Upper lobe of right lung (tissue), 1 donor: ENCODE measurements around the gene HS6ST3. TPM values are rescaled to one million over a fixed set of nuclear protein-coding genes. Genes with fewer than 3 reads are reported as not detected.

ENCODE experiments used
- ATAC-seq: fragments of 200-7000 bp; cut with Tn5 transposase; one replicate; pipeline ENCODE4 v1.9.1; 2020; ENCODE audit warnings: mild to moderate bottlenecking, moderate library complexity
- DNase-seq: peaks from one replicate; pipeline ENCODE4 v3.0.0-alpha.2; 2020
- H3K27ac ChIP-seq: fragments of 200-600 bp; one replicate; pipeline ENCODE4 v1.8.0; 2022
- H3K27me3 ChIP-seq: fragments of 200-600 bp; one replicate; pipeline ENCODE4 v1.8.0; 2022; ENCODE audit warnings: mild to moderate bottlenecking
- H3K36me3 ChIP-seq: fragments of 200-600 bp; one replicate; pipeline ENCODE4 v1.8.0; 2022
- H3K4me1 ChIP-seq: fragments of 200-600 bp; one replicate; pipeline ENCODE4 v1.8.0; 2022
- H3K4me3 ChIP-seq: fragments of 200-600 bp; one replicate; pipeline ENCODE4 v1.8.0; 2022; ENCODE audit warnings: mild to moderate bottlenecking
- H3K9me3 ChIP-seq: fragments of 200-600 bp; one replicate; pipeline ENCODE4 v1.8.0; 2022
- CTCF ChIP-seq: fragments of 200-600 bp; IDR thresholded peaks from one replicate; pipeline ENCODE4 v1.8.0; 2022; ENCODE audit warnings: antibody characterized with exemption
- intact Hi-C: fragments of 100-400 bp; cut with DNase I; formaldehyde crosslinking; loops from one replicate; pipeline ENCODE4 v1.11.0; 2022
- total RNA-seq: library from RNA; stranded (reverse); fragmentation: NEBNext Ultra II Directional; extraction: Animal tissue kit (Norgen Biotek cat#: 25700); gene quantifications from one replicate; pipeline ENCODE4 v1.2.1, GENCODE V29; 2021
- donor health status: DM: no; HTN: yes; CAD: no; lungs with severe emphysema.

The HS6ST3 gene
- total RNA-seq, 1 donor from 2014 or later = not detected

DNA sequence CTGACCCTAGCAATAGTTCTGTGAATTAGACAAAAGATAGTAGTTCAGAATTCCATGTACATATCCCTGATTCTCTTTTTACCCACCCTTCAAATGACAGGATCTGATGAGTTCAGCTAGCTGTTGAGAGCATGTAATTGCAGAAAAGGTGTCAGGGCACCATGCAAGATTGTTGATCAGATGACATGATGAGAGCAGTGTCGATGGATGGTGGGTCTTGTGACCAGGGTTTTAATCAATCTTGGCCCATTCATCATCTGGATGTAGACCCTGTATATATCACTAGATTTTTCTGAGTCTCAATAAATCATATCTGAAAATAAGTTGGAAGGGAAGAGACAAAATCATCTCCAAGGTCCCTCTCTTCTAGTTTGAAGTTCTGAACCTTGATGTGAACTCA is 525.3 kb downstream of the HS6ST3 start:
- intact Hi-C loops = no loop called here
- no peak for DNase-seq
- H3K4me3 ChIP-seq = no peak overlapping the region
- ATAC-seq = no peak
- H3K4me1 ChIP-seq = no peaks in the 10 kb centered on the region
- TF ChIP-seq CTCF = no peak
- no peaks in the 10 kb centered on the region for H3K27me3 ChIP-seq
- no peaks in the 10 kb centered on the region for H3K9me3 ChIP-seq
- H3K36me3 ChIP-seq = no peaks in the 10 kb centered on the region
- H3K27ac ChIP-seq = no peak overlapping the region

GRCh38 chr13:96617528-96617927 is 527.6 kb downstream of the HS6ST3 start:
- intact Hi-C loops = no loop called here
- Histone ChIP-seq H3K27me3 (no peaks in the 10 kb centered on the region), H3K36me3 (no peaks in the 10 kb centered on the region), H3K27ac (no peak overlapping the region), H3K4me3 (no peak overlapping the region), H3K4me1 (no peaks in the 10 kb centered on the region), H3K9me3 (no peaks in the 10 kb centered on the region)
- no peak for ATAC-seq
- no peak for DNase-seq
- no peak for TF ChIP-seq CTCF

- DNase-seq (no peak), ATAC-seq (no peak)
- H3K9me3 ChIP-seq = no peaks in the 10 kb centered on the region
- no peaks in the 10 kb centered on the region for H3K27me3 ChIP-seq
- intact Hi-C loops = no loop called here
- H3K27ac ChIP-seq = no peak overlapping the region
- no peak overlapping the region for H3K4me3 ChIP-seq
- H3K36me3 ChIP-seq = no peaks in the 10 kb centered on the region
- H3K4me1 ChIP-seq = no peaks in the 10 kb centered on the region
- TF ChIP-seq CTCF = no peak
Measured at GRCh38 chr13:96621634-96622183, 531.8 kb downstream of the HS6ST3 start.

GRCh38 chr13:96629331-96629730 is 539.4 kb downstream of the HS6ST3 start:
- no peaks in the 10 kb centered on the region for H3K4me1 ChIP-seq
- TF ChIP-seq CTCF = no peak
- no peak overlapping the region for H3K27ac ChIP-seq
- intact Hi-C loops = no loop called here
- ATAC-seq = no peak
- no peak overlapping the region for H3K4me3 ChIP-seq
- no peak for DNase-seq
- H3K36me3 ChIP-seq = no peaks in the 10 kb centered on the region
- no peaks in the 10 kb centered on the region for H3K27me3 ChIP-seq
- H3K9me3 ChIP-seq = no peaks in the 10 kb centered on the region

- Histone ChIP-seq H3K4me3 (no peak overlapping the region), H3K4me1 (no peaks in the 10 kb centered on the region), H3K27ac (no peak overlapping the region), H3K36me3 (no peaks in the 10 kb centered on the region), H3K27me3 (no peaks in the 10 kb centered on the region), H3K9me3 (no peaks in the 10 kb centered on the region)
- DNase-seq (no peak), ATAC-seq (no peak)
- no peak for TF ChIP-seq CTCF
- intact Hi-C loops = no loop called here
Measured at GRCh38 chr13:96632536-96633320, 542.8 kb downstream of the HS6ST3 start.
